ENCODE data around the gene ELOB.

ELOB gene

GRCh38 chr16:2779978-2780898, 3.2 kb upstream of the ELOB start:
- no peak for DNase-seq

- DNase-seq: no peak
These were observed 2.3 kb upstream of the ELOB start for GRCh38 chr16:2779151-2779920.

- no peak for DNase-seq
These were observed 1.5 kb upstream of the ELOB start for GRCh38 chr16:2778630-2778958.

GRCh38 chr16:2777903-2778629, 986 bp upstream of the ELOB start:
- peak; percentile 31 for DNase-seq

GRCh38 chr16:2776500-2777139, 460 bp downstream of the ELOB start:
- DNase-seq: peak; percentile 65

GRCh38 chr16:2775765-2776499, 1.1 kb downstream of the ELOB start:
- no peak for DNase-seq

GRCh38 chr16:2775131-2775716, 1.9 kb downstream of the ELOB start:
- DNase-seq: no peak

- peak; percentile 75 for DNase-seq
These were observed 2.8 kb downstream of the ELOB start for GRCh38 chr16:2774161-2774891.

GRCh38 chr16:2773188-2773968, 3.7 kb downstream of the ELOB start:
- DNase-seq: no peak

- no peak for DNase-seq
These were observed 5.3 kb downstream of the ELOB start for GRCh38 chr16:2771496-2772402.

GRCh38 chr16:2770057-2770951, 6.8 kb downstream of the ELOB start:
- no peak for DNase-seq

GRCh38 chr16:2769675-2770056, 7.4 kb downstream of the ELOB start:
- DNase-seq: no peak

GRCh38 chr16:2769100-2769529, 8.0 kb downstream of the ELOB start:
- no peak for DNase-seq

GRCh38 chr16:2768403-2769089, 8.5 kb downstream of the ELOB start:
- no peak for DNase-seq

- no peak for DNase-seq
These were observed 9.2 kb downstream of the ELOB start for GRCh38 chr16:2767891-2768290.

GRCh38 chr16:2767140-2767731, 9.8 kb downstream of the ELOB start:
- no peak for DNase-seq

Data from NCI-H69 (cell line).